Smooth muscle cell of the umbilical artery (primary cell): ENCODE measurements around the gene AHSG. TPM values are rescaled to one million over a fixed set of nuclear protein-coding genes. Genes with fewer than 3 reads are reported as not detected.

Source experiments
- total RNA-seq: library from RNA; depleted of rRNA; stranded (reverse); fragments of >200 nt; gene quantifications from 2 replicates; pipeline ENCODE4 v1.2.3, GENCODE V29; 2014

AHSG gene
- under 0.01 and 0.09 TPM in 2 replicates for total RNA-seq

GRCh38 chr3:186612721-186613636 lies at the start of gene AHSG:
AHSG (plus strand) TSS chr3:186613060; CDS start chr3:186613142, 82 bp downstream.

GRCh38 chr3:186567072-186567921 lies 45.6 kb upstream of the AHSG start, which contains the start of gene TBCCD1:
TBCCD1 (minus strand) TSS chr3:186567339; CDS start chr3:186564329, 3,010 bp downstream.

GRCh38 chr3:186570096-186570940 lies 42.5 kb upstream of the AHSG start, which contains the start of gene DNAJB11:
DNAJB11 (plus strand) TSS chr3:186570720; CDS start chr3:186570898, 178 bp downstream.

GRCh38 chr3:186639778-186640472 lies 27.1 kb downstream of the AHSG start, which contains the start of gene FETUB:
FETUB (plus strand) TSS chr3:186640399; CDS start chr3:186640461, 62 bp downstream.

GRCh38 chr3:186665625-186666188 lies 52.8 kb downstream of the AHSG start, which contains the start of gene HRG:
HRG (plus strand) TSS chr3:186666014; CDS start chr3:186666032, 18 bp downstream.

Other genes starting within 250 kb of the AHSG start
- gene CRYGS, start 68.7 kb upstream of the AHSG start, total RNA-seq, result 1.4 and 2.4 TPM in 2 replicates
- 12.6 and 14.6 TPM in 2 replicates for gene TBCCD1, start 45.7 kb upstream of the AHSG start, total RNA-seq
- 102 and 125 TPM in 2 replicates for gene DNAJB11, start 42.3 kb upstream of the AHSG start, total RNA-seq
- gene FETUB, start 27.3 kb downstream of the AHSG start, total RNA-seq, result not detected in 2 replicates
- gene HRG, start 53.0 kb downstream of the AHSG start, total RNA-seq, result not detected in 2 replicates
- not detected in 2 replicates for gene KNG1, start 104.3 kb downstream of the AHSG start, total RNA-seq
- gene EIF4A2, start 170.5 kb downstream of the AHSG start, total RNA-seq, result 938 and 1,581 TPM in 2 replicates
- 16.0 and 23.0 TPM in 2 replicates for gene RFC4, start 193.4 kb downstream of the AHSG start, total RNA-seq
- not detected in 2 replicates for gene ADIPOQ, start 229.7 kb downstream of the AHSG start, total RNA-seq